ENCODE results near the gene COL2A1.

GRCh38 chr12:48051681-48052080, 47.4 kb upstream of the COL2A1 start:
- TF ChIP-seq GATA2 (IDR thresholded peaks at IDR 0.05; ENCODE audit: low read depth, low read length) = no peak
- no peak for TF ChIP-seq GATA3 (IDR thresholded peaks at IDR 0.05; ENCODE audit: low read depth, low read length)

All from SH-SY5Y (cell line).